Osteoblast (primary cell): Measurements from ENCODE around the gene OR51A2. TPM values are rescaled to one million over a fixed set of nuclear protein-coding genes. Genes with fewer than 3 reads are reported as not detected.
"Not testable (repeated sequence)": the region's sequence is repeated elsewhere in the genome, so short reads cannot be mapped to it uniquely, and the experiment has no call there.

Source experiments
- DNase-seq: peaks from one replicate; pipeline ENCODE4 v3.0.0; 2011; ENCODE audit warnings: low spot score, mixed read lengths; ENCODE audit not compliant: insufficient read length; ENCODE audit errors: missing footprints
- H2AFZ ChIP-seq: 2 replicates; pipeline ENCODE4 v1.6.0; 2011; ENCODE audit warnings: mild to moderate bottlenecking, low read length
- H3K27ac ChIP-seq: 2 replicates; pipeline ENCODE4 v1.5.1; 2011; ENCODE audit warnings: mild to moderate bottlenecking, low read depth, low read length, moderate library complexity
- H3K27me3 ChIP-seq: 2 replicates; pipeline ENCODE4 v1.6.0; 2012; ENCODE audit warnings: mild to moderate bottlenecking, control low read depth, inconsistent platforms, low read length, moderate library complexity; ENCODE audit not compliant: insufficient read depth
- H3K36me3 ChIP-seq: 2 replicates; pipeline ENCODE4 v1.5.1; 2011; ENCODE audit warnings: mild to moderate bottlenecking, low read length, control low read depth, moderate library complexity; ENCODE audit not compliant: insufficient read depth
- H3K4me1 ChIP-seq: 2 replicates; pipeline ENCODE4 v1.5.1; 2011; ENCODE audit warnings: mild to moderate bottlenecking, low read length, control low read depth, moderate library complexity; ENCODE audit not compliant: insufficient read depth
- H3K4me2 ChIP-seq: 2 replicates; pipeline ENCODE4 v1.6.0; 2011; ENCODE audit warnings: mild to moderate bottlenecking, low read length; ENCODE audit not compliant: insufficient read depth
- H3K4me3 ChIP-seq: fragments of 200-600 bp; sonication (generic); 3 replicates; pipeline ENCODE4 v1.5.1; 2012; ENCODE audit warnings: mild to moderate bottlenecking, low read length, inconsistent platforms; ENCODE audit not compliant: insufficient read depth
- H3K79me2 ChIP-seq: 2 replicates; pipeline ENCODE4 v1.6.0; 2012; ENCODE audit warnings: mild to moderate bottlenecking, low read length, control low read depth, inconsistent platforms; ENCODE audit not compliant: insufficient read depth
- H3K9me3 ChIP-seq: 2 replicates; pipeline ENCODE4 v1.5.1; 2011; ENCODE audit warnings: low read depth, low read length, control low read depth
- H4K20me1 ChIP-seq: 2 replicates; pipeline ENCODE4 v1.6.0; 2012; ENCODE audit warnings: mild to moderate bottlenecking, low read length, control low read depth; ENCODE audit not compliant: insufficient read depth
- total RNA-seq: library from RNA; depleted of rRNA; stranded (reverse); fragments of >200 nt; gene quantifications from 2 replicates; pipeline ENCODE4 v1.2.3, GENCODE V29; 2012
- TF ChIP-seq, protein P1 (sequence below): IDR thresholded peaks from 2 replicates; pipeline ENCODE4 v1.5.1; 2011; ENCODE audit warnings: mild to moderate bottlenecking, low read depth, low read length, moderate library complexity; ENCODE audit errors: extremely low read depth

The OR51A2 gene, protein sequence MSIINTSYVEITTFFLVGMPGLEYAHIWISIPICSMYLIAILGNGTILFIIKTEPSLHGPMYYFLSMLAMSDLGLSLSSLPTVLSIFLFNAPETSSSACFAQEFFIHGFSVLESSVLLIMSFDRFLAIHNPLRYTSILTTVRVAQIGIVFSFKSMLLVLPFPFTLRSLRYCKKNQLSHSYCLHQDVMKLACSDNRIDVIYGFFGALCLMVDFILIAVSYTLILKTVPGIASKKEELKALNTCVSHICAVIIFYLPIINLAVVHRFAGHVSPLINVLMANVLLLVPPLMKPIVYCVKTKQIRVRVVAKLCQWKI
- total RNA-seq = not detected in 2 replicates

DNA sequence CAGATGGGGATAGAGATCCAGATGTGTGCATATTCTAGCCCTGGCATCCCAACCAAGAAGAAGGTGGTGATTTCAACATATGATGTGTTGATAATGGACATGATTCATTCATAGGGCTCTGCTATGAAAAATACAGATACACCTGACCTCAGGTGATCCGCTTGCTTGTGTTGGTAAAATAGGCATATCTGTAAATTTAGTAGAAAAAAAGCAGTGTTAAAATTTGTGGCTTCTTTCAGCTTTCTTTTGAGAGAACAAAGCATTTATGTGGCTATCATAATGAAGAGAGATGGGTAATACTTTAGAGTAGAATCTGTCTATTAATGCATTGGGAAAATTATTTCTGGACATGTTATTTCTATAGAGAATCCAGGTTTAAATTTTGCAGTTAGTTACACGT lies at the start of gene OR51A2:
OR51A2 (minus strand) TSS at position 101 of the 400 bp plus-strand sequence; CDS start at position 101, 0 bp downstream.
- H2AFZ ChIP-seq, H3K27ac ChIP-seq, H3K36me3 ChIP-seq, H3K4me2 ChIP-seq, DNase-seq, H3K27me3 ChIP-seq, H3K4me1 ChIP-seq, H4K20me1 ChIP-seq, H3K9me3 ChIP-seq, H3K79me2 ChIP-seq, H3K4me3 ChIP-seq: not testable (repeated sequence)

DNA sequence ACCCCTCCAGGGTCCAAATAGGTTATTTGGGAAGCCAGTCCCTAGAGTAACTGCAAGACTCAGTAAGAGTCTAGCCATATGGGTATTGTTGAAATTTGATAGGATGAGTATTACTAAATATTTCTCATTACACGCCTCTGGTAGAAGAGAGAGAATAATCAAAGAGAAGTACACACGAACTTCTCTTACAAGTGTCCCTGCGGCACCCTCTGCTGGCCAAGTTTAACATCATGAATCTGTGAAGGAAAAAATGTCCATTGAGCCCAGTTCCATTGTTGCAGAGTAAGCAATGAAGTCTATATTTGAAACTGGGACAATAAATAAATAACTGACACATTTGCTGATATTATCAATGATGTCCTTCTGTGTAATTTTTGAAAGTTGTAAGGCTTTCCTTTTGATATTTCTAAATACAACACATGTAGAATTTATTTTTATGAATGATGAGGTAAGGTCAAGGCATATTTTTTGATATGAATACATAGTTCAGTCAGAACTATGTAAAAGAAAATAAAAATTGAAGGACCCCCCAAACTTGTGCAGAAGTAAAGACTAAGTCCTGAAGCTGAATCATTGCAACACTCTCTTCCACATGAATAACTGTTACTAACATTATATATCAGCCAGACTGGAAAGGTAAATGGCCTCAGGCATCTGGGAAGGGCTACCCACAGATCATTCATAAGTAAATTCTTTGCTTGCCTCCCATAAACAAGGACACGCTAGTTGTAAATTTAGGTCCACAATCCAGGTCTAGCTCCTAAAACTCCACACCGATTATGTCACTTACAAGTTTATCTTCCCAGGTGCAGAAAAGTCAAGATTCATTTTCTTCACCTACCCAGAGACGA lies 49.1 kb upstream of the OR51A2 start:
- Histone ChIP-seq H3K9me3 (no peaks in the 10 kb centered on the region), H4K20me1 (no peaks in the 10 kb centered on the region), H3K4me3 (no peak overlapping the region), H2AFZ (no peak overlapping the region), H3K79me2 (no peaks in the 10 kb centered on the region), H3K27ac (no peak overlapping the region), H3K4me2 (no peak overlapping the region), H3K4me1 (no peaks in the 10 kb centered on the region), H3K27me3 (peaks cover 4% of the 10 kb centered on the region), H3K36me3 (no peaks in the 10 kb centered on the region)
- DNase-seq = no peak
- TF ChIP-seq, protein P1, sequence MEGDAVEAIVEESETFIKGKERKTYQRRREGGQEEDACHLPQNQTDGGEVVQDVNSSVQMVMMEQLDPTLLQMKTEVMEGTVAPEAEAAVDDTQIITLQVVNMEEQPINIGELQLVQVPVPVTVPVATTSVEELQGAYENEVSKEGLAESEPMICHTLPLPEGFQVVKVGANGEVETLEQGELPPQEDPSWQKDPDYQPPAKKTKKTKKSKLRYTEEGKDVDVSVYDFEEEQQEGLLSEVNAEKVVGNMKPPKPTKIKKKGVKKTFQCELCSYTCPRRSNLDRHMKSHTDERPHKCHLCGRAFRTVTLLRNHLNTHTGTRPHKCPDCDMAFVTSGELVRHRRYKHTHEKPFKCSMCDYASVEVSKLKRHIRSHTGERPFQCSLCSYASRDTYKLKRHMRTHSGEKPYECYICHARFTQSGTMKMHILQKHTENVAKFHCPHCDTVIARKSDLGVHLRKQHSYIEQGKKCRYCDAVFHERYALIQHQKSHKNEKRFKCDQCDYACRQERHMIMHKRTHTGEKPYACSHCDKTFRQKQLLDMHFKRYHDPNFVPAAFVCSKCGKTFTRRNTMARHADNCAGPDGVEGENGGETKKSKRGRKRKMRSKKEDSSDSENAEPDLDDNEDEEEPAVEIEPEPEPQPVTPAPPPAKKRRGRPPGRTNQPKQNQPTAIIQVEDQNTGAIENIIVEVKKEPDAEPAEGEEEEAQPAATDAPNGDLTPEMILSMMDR = peak; percentile 67

DNA sequence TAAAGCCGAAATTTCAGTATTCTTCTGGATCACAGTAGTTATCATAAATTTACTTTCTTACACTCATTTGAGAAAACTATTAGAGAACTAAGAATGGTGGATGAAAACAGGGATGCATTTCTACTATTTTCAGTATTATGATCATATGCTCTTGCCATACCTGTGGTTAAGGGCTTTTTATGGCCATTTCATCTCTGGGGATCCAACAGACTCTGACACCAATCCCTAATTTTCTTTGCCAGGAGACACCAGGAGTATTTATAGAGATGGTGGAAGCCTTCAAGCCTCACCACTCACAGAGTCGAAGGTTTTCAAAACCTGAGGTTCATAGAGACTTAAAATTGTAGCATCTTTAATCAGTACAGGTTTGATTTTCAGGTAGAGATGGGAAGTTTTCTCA lies 39.0 kb upstream of the OR51A2 start, which contains the start of gene OR51L1:
OR51L1 (plus strand) TSS at position 301 of the 400 bp plus-strand sequence. CDS start 4,132 bp downstream, outside the sequence.
- Histone ChIP-seq H3K27ac (no peak within 1 kb of the TSS), H3K4me2 (no peak within 1 kb of the TSS), H3K79me2 (no peaks in the 10 kb centered on the region), H2AFZ (no peak within 1 kb of the TSS), H3K4me3 (no peak within 1 kb of the TSS), H3K4me1 (no peaks in the 10 kb centered on the region), H3K27me3 (no peaks in the 10 kb centered on the region), H3K9me3 (no peaks in the 10 kb centered on the region), H4K20me1 (no peaks in the 10 kb centered on the region), H3K36me3 (no peaks in the 10 kb centered on the region)
- no peak for DNase-seq
- TF ChIP-seq, protein P1 = no peak

DNA sequence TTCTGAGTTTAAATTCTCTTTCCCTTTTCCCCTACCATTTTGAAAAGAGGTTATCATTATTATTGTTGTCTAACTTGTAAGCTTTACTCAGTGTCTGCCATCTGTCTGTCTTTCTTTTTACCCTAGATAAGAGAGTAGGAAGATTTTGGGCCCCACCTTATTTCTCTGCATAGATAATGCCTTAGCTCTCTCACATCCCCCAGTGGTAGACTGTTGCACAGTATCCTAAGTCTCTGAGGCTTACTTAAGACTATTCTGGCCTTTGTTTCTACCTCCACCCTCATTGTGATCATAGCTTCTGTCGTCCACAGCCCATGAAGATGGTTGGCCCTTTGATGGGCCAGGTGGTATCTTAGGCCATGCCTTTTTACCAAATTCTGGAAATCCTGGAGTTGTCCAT lies 35.5 kb upstream of the OR51A2 start:
- no peaks in the 10 kb centered on the region for H3K4me1 ChIP-seq
- H3K36me3 ChIP-seq = no peaks in the 10 kb centered on the region
- TF ChIP-seq, protein P1 = peak; percentile 32
- H3K27ac ChIP-seq = no peak overlapping the region
- H3K9me3 ChIP-seq = no peaks in the 10 kb centered on the region
- no peaks in the 10 kb centered on the region for H3K27me3 ChIP-seq
- no peaks in the 10 kb centered on the region for H3K79me2 ChIP-seq
- H3K4me3 ChIP-seq = no peak overlapping the region
- no peak for DNase-seq
- H4K20me1 ChIP-seq = no peaks in the 10 kb centered on the region
- no peak overlapping the region for H3K4me2 ChIP-seq
- no peak overlapping the region for H2AFZ ChIP-seq
